Glutamatergic neuron (in vitro differentiated cells): ENCODE measurements around the gene TBC1D9. TPM values are rescaled to one million over a fixed set of nuclear protein-coding genes. Genes with fewer than 3 reads are reported as not detected.

ENCODE experiments used
- DNase-seq: peaks from one replicate; pipeline ENCODE4 v3.0.0; 2022
- H3K27ac Mint-ChIP-seq: one replicate; pipeline ENCODE4 v1.8.0; 2020; ENCODE audit warnings: mild to moderate bottlenecking, mixed read lengths, inconsistent platforms; ENCODE audit not compliant: unreplicated experiment
- H3K27me3 Mint-ChIP-seq: one replicate; pipeline ENCODE4 v1.8.0; 2020; ENCODE audit warnings: mild to moderate bottlenecking, moderate library complexity, mixed read lengths, inconsistent platforms; ENCODE audit not compliant: unreplicated experiment
- H3K36me3 Mint-ChIP-seq: one replicate; pipeline ENCODE4 v1.8.0; 2020; ENCODE audit warnings: mild to moderate bottlenecking, mixed read lengths, inconsistent platforms; ENCODE audit not compliant: unreplicated experiment
- H3K4me1 Mint-ChIP-seq: one replicate; pipeline ENCODE4 v1.8.0; 2020; ENCODE audit warnings: mild to moderate bottlenecking, low read depth, mixed read lengths, inconsistent platforms; ENCODE audit not compliant: unreplicated experiment
- H3K4me3 Mint-ChIP-seq: one replicate; pipeline ENCODE4 v1.8.0; 2020; ENCODE audit warnings: mild to moderate bottlenecking, mixed read lengths, inconsistent platforms; ENCODE audit not compliant: unreplicated experiment
- H3K9me3 Mint-ChIP-seq: one replicate; pipeline ENCODE4 v1.8.0; 2020; ENCODE audit warnings: mild to moderate bottlenecking, moderate library complexity, mixed read lengths, inconsistent platforms; ENCODE audit not compliant: unreplicated experiment
- total RNA-seq: library from RNA; stranded (reverse); fragmentation: NEBNext Ultra II Directional; extraction: Animal tissue kit (Norgen Biotek cat#: 25700); gene quantifications from one replicate; pipeline ENCODE4 v1.2.1, GENCODE V29; 2021; ENCODE audit not compliant: unreplicated experiment
- TF ChIP-seq, protein P1 (sequence below): fragments of 200-600 bp; sonication (generic); IDR thresholded peaks from one replicate; pipeline ENCODE4 v1.5.0; 2021; ENCODE audit not compliant: partially characterized antibody, unreplicated experiment

TBC1D9 gene
- total RNA-seq, 1 donor from 2014 or later: 47.8 TPM

DNA sequence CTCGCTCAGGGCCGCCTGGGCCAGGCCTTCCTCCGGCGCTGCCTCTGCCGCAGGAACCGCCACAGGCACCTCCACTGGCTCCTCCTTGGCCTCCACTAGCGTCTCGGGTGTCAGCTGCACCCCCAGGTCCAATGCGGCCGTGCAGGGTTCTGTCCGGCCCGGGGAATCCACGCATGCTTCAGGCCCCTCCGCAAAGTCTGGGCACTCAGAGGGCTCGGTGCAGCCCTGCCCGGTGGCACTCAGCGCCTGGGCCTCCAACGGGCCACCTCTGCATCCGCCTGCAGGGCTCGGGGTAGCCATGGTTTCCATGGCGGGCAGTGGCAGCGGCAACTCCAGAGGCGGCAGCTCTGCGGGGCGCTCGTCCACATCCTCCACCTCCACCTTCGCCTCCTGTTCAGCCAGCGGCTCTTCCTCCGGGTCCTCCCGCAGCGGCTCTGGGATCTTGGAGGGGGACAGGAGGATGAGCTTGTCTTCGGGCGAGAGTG, 112.6 kb downstream of the TBC1D9 start:
- H3K27me3 Mint-ChIP-seq: peaks cover 11% of the 10 kb centered on the region
- peaks cover 8% of the 10 kb centered on the region for H3K9me3 Mint-ChIP-seq
- H3K4me1 Mint-ChIP-seq: no peaks in the 10 kb centered on the region
- DNase-seq: no peak
- no peak overlapping the region for H3K27ac Mint-ChIP-seq
- H3K36me3 Mint-ChIP-seq: peaks cover 6% of the 10 kb centered on the region
- TF ChIP-seq, protein P1, sequence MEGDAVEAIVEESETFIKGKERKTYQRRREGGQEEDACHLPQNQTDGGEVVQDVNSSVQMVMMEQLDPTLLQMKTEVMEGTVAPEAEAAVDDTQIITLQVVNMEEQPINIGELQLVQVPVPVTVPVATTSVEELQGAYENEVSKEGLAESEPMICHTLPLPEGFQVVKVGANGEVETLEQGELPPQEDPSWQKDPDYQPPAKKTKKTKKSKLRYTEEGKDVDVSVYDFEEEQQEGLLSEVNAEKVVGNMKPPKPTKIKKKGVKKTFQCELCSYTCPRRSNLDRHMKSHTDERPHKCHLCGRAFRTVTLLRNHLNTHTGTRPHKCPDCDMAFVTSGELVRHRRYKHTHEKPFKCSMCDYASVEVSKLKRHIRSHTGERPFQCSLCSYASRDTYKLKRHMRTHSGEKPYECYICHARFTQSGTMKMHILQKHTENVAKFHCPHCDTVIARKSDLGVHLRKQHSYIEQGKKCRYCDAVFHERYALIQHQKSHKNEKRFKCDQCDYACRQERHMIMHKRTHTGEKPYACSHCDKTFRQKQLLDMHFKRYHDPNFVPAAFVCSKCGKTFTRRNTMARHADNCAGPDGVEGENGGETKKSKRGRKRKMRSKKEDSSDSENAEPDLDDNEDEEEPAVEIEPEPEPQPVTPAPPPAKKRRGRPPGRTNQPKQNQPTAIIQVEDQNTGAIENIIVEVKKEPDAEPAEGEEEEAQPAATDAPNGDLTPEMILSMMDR: no peak
- no peak overlapping the region for H3K4me3 Mint-ChIP-seq

DNA sequence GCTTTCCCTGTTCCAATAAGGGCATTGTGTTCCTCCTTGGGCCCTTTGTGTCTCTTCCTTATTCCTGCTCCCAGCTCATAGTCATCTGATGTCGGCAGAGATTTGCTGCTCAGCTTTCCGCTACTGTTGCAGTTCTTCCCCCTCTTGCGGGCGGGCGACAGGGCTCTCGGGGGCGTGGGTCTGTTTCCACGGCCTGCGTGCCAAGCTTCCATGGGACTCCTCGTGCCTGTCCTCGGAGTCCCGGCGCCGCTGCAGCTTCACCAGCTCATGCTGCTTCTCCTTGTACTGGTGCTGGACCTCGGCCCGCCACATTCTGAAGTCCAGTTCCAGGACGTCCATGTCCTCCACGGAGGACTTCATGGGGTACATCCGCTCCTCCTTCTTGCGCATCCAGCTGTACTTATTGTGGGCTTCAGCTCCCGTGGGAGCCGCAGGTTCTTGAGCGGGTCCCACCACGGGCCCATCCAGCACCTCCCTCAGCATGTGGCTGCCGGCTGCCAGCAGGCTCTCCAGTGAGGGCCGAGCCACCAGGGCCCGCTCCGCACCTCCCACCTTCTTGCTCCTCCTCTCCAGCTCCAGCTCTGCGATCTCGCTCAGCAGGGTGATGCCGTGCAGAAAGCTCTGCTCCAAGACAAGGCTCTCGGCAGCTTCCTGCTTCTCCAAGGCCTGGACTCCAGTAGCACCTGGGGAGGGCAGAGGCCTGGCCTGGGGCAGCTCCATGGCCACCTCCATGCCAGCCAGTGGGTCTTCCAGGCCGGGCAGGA, 113.3 kb downstream of the TBC1D9 start:
- no peaks in the 10 kb centered on the region for H3K4me1 Mint-ChIP-seq
- peaks cover 11% of the 10 kb centered on the region for H3K27me3 Mint-ChIP-seq
- peaks cover 8% of the 10 kb centered on the region for H3K9me3 Mint-ChIP-seq
- H3K36me3 Mint-ChIP-seq: peaks cover 6% of the 10 kb centered on the region
- TF ChIP-seq, protein P1: no peak
- H3K4me3 Mint-ChIP-seq: no peak overlapping the region
- H3K27ac Mint-ChIP-seq: no peak overlapping the region
- no peak for DNase-seq

DNA sequence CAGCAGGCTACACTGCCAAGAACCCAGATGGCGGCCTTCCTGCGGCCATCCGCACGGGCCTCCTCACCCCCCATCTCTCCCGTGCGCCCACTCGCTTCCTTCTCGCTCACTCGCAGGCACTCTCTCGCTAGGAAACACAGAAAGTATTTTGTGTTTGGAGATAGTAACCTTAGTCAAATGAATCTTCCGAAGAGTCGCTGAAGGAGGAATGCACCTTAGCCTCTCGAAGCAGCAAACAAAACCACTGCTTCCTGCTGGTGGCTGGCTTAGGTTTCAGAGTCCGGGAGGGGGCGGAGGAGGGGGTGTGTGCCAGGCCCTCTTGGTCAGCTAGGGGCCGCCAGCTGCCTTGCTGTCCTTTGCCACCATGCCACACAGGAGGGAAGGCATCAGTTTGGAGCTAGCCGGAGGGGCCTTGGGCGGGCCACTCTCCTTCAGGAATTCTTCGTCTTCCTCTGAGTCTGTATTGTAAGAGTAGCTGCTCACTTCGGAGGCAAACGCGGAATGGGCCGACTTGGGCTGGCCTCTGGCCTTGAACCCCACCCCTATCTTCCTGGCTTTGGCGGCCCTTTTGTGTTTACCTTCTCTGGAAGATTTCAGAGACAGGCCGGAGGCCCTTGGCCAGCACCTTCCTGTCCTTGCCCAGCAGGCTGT, 114.3 kb downstream of the TBC1D9 start:
- peaks cover 6% of the 10 kb centered on the region for H3K36me3 Mint-ChIP-seq
- DNase-seq: no peak
- peaks cover 11% of the 10 kb centered on the region for H3K27me3 Mint-ChIP-seq
- H3K4me3 Mint-ChIP-seq: no peak overlapping the region
- no peaks in the 10 kb centered on the region for H3K4me1 Mint-ChIP-seq
- no peak overlapping the region for H3K27ac Mint-ChIP-seq
- TF ChIP-seq, protein P1: no peak
- peaks cover 12% of the 10 kb centered on the region for H3K9me3 Mint-ChIP-seq

DNA sequence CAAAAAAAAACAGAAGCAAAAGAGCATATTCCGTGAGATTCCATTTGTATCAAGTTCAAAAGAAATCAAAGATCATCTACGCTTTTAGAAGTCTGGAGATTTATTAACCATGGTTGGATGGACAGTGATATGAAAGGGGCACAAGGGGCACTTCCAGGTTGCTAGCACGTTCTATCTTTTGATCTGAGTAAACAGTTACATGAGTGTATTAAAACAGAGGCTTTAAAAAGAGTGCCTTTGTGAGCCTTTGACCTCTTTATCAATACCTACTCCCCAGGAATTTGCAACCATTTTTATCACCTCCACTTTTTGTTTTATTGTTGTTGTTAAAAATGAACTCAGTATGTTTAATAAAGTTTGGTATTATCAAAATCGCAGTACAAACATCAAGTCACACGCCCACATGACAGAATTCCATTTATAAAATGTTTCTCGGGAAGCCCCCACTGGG, 115.1 kb downstream of the TBC1D9 start:
- no peak overlapping the region for H3K4me3 Mint-ChIP-seq
- H3K27ac Mint-ChIP-seq: no peak overlapping the region
- peaks cover 12% of the 10 kb centered on the region for H3K9me3 Mint-ChIP-seq
- TF ChIP-seq, protein P1: no peak
- peaks cover 6% of the 10 kb centered on the region for H3K36me3 Mint-ChIP-seq
- DNase-seq: no peak
- peaks cover 11% of the 10 kb centered on the region for H3K27me3 Mint-ChIP-seq
- H3K4me1 Mint-ChIP-seq: no peaks in the 10 kb centered on the region
